GM12801 (cell line): ENCODE data around the gene CACNA2D3.

Experiments
- CTCF ChIP-seq: IDR thresholded peaks from one replicate; pipeline ENCODE4 v1.5.1; 2011; ENCODE audit warnings: control low read depth; ENCODE audit not compliant: insufficient read length; ENCODE audit errors: extremely low read depth

CACNA2D3 gene

GRCh38 chr3:54856271-54856670 lies 733.9 kb downstream of the CACNA2D3 start:
- no peak for TF ChIP-seq CTCF

GRCh38 chr3:54857343-54857742 lies 735.0 kb downstream of the CACNA2D3 start:
- TF ChIP-seq CTCF = no peak

GRCh38 chr3:54858093-54858785 lies 735.9 kb downstream of the CACNA2D3 start:
- TF ChIP-seq CTCF = no peak

- no peak for TF ChIP-seq CTCF
Measured at GRCh38 chr3:54859184-54859583, 736.8 kb downstream of the CACNA2D3 start.

GRCh38 chr3:54861248-54862067 lies 739.1 kb downstream of the CACNA2D3 start:
- TF ChIP-seq CTCF = no peak

- TF ChIP-seq CTCF = no peak
Measured at GRCh38 chr3:54862526-54862925, 740.2 kb downstream of the CACNA2D3 start.

GRCh38 chr3:54863366-54863765 lies 741.0 kb downstream of the CACNA2D3 start:
- TF ChIP-seq CTCF = no peak
